ENCODE results near the gene COL23A1. TPM values are rescaled to one million over a fixed set of nuclear protein-coding genes. Genes with fewer than 3 reads are reported as not detected.

The COL23A1 gene
- polyA plus RNA-seq (2013, experiment 1 of 2; ENCODE audit: insufficient read length) = 0.37 TPM
- polyA plus RNA-seq (2013, experiment 2 of 2; ENCODE audit: insufficient read length) = 0.28 TPM

GRCh38 chr5:178590141-178590923 is at the start of gene COL23A1:
Gene COL23A1 (minus strand): TSS chr5:178590393.
- DNase-seq = peak; percentile 58

- no peak for DNase-seq
These were observed 47.3 kb upstream of the COL23A1 start for GRCh38 chr5:178637356-178638074.

- no peak for DNase-seq
These were observed 42.1 kb upstream of the COL23A1 start for GRCh38 chr5:178632285-178632684.

- no peak for DNase-seq
These were observed 40.8 kb upstream of the COL23A1 start for GRCh38 chr5:178630951-178631350.

GRCh38 chr5:178630475-178630930 is 40.3 kb upstream of the COL23A1 start:
- peak; percentile 2 for DNase-seq

- DNase-seq = no peak
These were observed 37.0 kb upstream of the COL23A1 start for GRCh38 chr5:178627259-178627598.

- peak; percentile 92 for DNase-seq
These were observed 36.5 kb upstream of the COL23A1 start, which contains the start of gene CLK4 for GRCh38 chr5:178626484-178627258. Gene CLK4 (minus strand): TSS chr5:178627050. CDS start chr5:178623416, 3,634 bp downstream.

- DNase-seq = no peak
These were observed 35.7 kb upstream of the COL23A1 start for GRCh38 chr5:178625679-178626483.

- peak; percentile 54 for DNase-seq
These were observed 34.7 kb upstream of the COL23A1 start for GRCh38 chr5:178624631-178625546.

- DNase-seq = no peak
These were observed 32.6 kb upstream of the COL23A1 start for GRCh38 chr5:178622679-178623247.

- DNase-seq = no peak
These were observed 29.2 kb upstream of the COL23A1 start for GRCh38 chr5:178619390-178619789.

- DNase-seq = no peak
These were observed 22.1 kb upstream of the COL23A1 start for GRCh38 chr5:178612299-178612698.

GRCh38 chr5:178606269-178606668 is 16.1 kb upstream of the COL23A1 start:
- no peak for DNase-seq

GRCh38 chr5:178605788-178606187 is 15.6 kb upstream of the COL23A1 start:
- DNase-seq = no peak

GRCh38 chr5:178602752-178603151 is 12.6 kb upstream of the COL23A1 start:
- peak; percentile 65 for DNase-seq

GRCh38 chr5:178595750-178596149 is 5.6 kb upstream of the COL23A1 start:
- no peak for DNase-seq

- DNase-seq = no peak
These were observed 5.0 kb upstream of the COL23A1 start for GRCh38 chr5:178595150-178595549.

- DNase-seq = no peak
These were observed 781 bp upstream of the COL23A1 start for GRCh38 chr5:178590924-178591423.

- DNase-seq = peak; percentile 52
These were observed 733 bp downstream of the COL23A1 start for GRCh38 chr5:178589180-178590140.
